ENCODE results near the gene NPTX2. TPM values are rescaled to one million over a fixed set of nuclear protein-coding genes. Genes with fewer than 3 reads are reported as not detected.

The NPTX2 gene
- total RNA-seq, 1 donor from 2014 or later: 32.0 TPM

- DNase-seq (ENCODE audit: extremely low read depth, low read depth, low spot score): no peak
These were observed 36.7 kb downstream of the NPTX2 start for GRCh38 chr7:98653601-98654310.

DNA sequence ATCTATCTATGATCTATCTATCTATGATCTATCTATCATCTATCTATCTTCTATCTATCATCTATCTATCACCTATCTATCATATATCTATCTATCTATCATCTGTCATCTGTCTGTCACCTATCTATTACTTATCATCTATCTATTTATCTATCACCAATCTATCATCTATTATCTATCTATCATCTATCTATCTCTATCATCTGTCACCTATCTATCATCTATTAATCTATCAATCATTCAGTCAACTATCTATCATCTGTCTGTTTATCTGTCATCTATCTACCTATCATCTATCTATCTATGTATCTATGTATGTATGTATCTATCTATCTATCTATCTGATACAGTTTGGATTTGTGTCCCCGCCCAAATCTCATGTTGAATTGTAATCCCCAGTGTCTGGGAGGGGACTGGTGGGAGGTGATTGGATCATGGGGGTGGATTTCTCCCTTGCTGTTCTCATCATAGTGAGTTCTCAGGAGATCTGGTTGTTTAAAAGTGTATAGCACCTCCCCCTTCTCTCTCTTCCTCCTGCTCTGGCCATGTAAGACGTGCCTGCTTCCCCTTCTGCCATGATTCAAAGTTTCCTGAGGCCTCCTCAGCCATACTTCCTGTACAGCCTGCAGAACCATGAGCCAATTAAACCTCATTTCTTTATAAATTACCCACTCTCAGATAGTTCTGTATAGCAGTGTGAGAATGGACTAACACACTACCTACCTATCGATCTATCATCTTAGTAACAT, 37.6 kb downstream of the NPTX2 start:
- DNase-seq (ENCODE audit: extremely low read depth, low read depth, low spot score): no peak

DNA sequence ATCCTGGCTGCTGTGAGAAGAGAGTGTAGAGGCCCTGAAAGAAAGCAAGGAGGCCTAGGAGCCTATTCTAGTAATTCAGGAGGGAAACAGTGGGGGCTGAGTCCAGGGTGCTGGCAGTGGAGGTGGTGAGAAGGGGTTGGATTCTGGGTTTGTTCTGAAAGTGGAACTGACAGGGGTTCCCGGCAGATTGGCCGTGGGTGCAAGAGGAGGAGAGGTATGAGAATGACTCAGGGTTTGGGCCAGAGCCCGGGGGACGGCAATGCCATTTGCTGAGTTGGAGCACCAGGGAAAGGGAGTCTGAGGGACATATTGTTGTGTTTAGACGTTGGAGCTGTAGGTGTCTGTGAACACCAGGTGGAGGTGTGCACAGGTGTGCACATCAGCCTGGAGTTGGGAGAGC, 38.5 kb downstream of the NPTX2 start:
- no peak for DNase-seq (ENCODE audit: extremely low read depth, low read depth, low spot score)

GRCh38 chr7:98656899-98657298, 39.8 kb downstream of the NPTX2 start:
- no peak for DNase-seq (ENCODE audit: extremely low read depth, low read depth, low spot score)

DNA sequence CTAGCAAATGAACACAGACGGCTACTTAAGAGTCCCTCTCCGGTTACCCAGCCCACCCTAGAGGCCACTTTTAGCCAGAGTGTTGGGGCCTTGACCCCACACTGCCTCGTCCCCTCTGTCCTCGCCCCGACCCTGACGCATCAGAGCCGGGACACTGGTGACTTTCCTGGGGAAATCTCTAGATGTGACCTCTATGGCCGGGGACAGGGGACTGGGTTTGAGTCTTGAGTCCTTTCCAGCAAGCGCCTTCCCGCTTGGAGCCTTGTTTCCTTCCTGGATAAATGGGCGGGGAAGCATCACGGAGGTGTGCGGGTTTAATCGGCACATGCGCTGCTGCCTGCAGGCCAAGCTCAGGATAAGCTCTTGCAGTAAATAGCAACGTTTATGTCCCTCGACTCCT, 40.7 kb downstream of the NPTX2 start:
- no peak for DNase-seq (ENCODE audit: extremely low read depth, low read depth, low spot score)

DNA sequence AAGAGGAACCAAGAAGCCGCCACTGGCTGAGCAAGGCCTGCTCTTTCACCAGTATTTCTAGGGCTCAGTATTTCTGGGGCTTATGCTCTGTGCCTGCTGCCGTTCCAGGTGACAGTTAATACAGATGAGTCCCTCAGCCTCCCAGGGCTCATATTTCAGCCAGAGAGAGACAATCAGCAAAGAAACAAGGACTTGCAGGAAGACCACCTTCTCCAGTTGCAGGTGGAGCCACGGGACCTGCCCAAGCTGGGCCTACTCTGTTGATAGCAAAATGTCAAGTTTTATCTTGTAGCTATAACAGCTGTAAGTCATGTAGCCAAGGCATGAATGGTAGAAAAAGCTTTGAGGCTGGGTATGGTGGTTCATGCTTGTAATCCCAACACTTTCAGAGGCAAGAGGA, 42.7 kb downstream of the NPTX2 start:
- DNase-seq (ENCODE audit: extremely low read depth, low read depth, low spot score): no peak

- no peak for DNase-seq (ENCODE audit: extremely low read depth, low read depth, low spot score)
These were observed 44.5 kb downstream of the NPTX2 start for GRCh38 chr7:98661607-98662006.

DNA sequence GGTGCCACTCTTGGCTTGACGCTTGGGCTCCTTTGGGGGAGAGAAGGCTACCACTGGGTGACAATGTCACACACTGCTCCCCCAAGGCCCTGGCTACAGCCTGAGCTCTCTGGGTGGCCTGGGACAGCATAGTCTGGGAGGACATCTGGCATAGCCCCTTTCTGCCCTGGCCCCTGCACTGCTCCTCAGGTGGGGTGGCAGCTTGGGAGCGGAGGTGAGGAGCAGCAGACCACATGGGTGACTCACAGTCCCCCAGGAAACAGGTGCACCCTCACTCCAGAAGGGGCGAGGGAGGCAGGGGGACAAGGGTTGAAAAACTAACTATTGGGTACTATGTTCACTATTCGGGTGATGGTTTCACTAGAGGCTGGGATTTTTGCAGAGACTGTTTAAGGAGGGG, 45.2 kb downstream of the NPTX2 start:
- DNase-seq (ENCODE audit: extremely low read depth, low read depth, low spot score): no peak

- no peak for DNase-seq (ENCODE audit: extremely low read depth, low read depth, low spot score)
These were observed 47.8 kb downstream of the NPTX2 start for GRCh38 chr7:98664882-98665281.

GRCh38 chr7:98668255-98668654, 51.2 kb downstream of the NPTX2 start:
- no peak for DNase-seq (ENCODE audit: extremely low read depth, low read depth, low spot score)

- DNase-seq (ENCODE audit: extremely low read depth, low read depth, low spot score): no peak
These were observed 52.4 kb downstream of the NPTX2 start for GRCh38 chr7:98669329-98670000.

- no peak for DNase-seq (ENCODE audit: extremely low read depth, low read depth, low spot score)
These were observed 53.1 kb downstream of the NPTX2 start for GRCh38 chr7:98670186-98670585.

DNA sequence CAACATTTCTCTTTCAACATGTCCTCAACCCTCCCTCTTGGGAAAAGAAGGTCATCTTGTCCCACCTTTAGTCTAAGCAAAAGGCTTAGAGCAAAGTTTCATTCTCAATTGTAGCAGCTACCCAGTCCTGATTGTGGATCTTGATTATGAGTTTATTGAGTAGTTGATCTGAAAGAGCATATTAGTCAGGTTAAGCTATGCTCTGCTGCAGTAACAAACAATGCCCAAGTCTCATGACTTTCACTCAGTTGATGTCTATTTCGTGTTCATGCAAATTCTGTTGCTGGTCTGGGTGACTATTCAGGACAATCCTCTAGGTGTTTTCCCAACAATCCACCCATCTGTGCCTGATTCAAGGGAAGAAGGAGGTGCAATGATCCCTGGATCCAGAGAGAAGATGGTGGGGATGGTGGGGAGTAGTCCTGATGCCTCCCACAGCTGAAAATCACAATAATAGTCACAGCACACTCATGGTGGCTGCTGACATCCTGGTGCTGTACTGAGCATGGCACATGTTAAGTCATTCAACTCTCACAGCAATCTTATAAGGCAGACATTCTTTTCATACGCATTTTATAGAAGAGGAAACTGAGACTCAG, 54.7 kb downstream of the NPTX2 start:
- DNase-seq (ENCODE audit: extremely low read depth, low read depth, low spot score): no peak

GRCh38 chr7:98674461-98674860, 57.4 kb downstream of the NPTX2 start:
- no peak for DNase-seq (ENCODE audit: extremely low read depth, low read depth, low spot score)

GRCh38 chr7:98674881-98675280, 57.8 kb downstream of the NPTX2 start:
- no peak for DNase-seq (ENCODE audit: extremely low read depth, low read depth, low spot score)

GRCh38 chr7:98678215-98678614, 61.1 kb downstream of the NPTX2 start:
- no peak for DNase-seq (ENCODE audit: extremely low read depth, low read depth, low spot score)

Other genes starting within 250 kb of the NPTX2 start
- 5.1 and 6.4 TPM in 2 replicates for gene BAIAP2L1, start 216.2 kb upstream of the NPTX2 start, total RNA-seq

Measured in glomerular endothelial cell (primary cell).